Right renal pelvis (tissue), 4 donors: Measurements from ENCODE around the gene CFAP77. TPM values are rescaled to one million over a fixed set of nuclear protein-coding genes. Genes with fewer than 3 reads are reported as not detected.

Experiments used
- DNase-seq, 4 donors: peaks; one replicate each; pipeline ENCODE4 v3.0.0-alpha.2; 2013; ENCODE audit warnings: low read depth in 4 of 4, low spot score in 3 of 4, missing footprints in 1 of 4
- polyA plus RNA-seq, 4 donors: library from polyadenylated mRNA; unstranded; fragments of 120-200 nt; gene quantifications; one replicate each; pipeline ENCODE4 v1.2.1, GENCODE V29; 2013; ENCODE audit not compliant: insufficient read length in 4 of 4

The CFAP77 gene
- polyA plus RNA-seq, 4 donors: 0.79 to 2.0 (median 0.91) TPM

DNA sequence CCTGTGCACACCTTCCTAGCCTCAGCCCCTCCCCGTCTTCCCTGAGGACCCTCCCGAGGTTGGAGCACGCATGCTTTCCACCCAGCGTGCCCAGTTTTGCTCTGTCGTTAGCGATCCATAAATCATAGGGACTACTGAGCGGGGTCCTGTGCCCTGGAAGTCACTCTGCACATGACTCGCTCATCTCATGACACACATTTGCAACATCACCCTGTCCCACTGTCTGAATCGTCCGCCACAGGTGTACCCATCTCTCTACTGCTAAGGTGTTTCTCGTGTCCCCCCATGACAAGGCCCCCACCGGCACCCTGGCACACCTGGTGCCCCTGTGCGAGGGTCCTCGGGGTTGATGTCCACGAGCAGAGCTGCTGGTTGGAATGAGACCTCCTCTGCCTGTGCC, 103.4 kb downstream of the CFAP77 start:
- no peak for DNase-seq

DNA sequence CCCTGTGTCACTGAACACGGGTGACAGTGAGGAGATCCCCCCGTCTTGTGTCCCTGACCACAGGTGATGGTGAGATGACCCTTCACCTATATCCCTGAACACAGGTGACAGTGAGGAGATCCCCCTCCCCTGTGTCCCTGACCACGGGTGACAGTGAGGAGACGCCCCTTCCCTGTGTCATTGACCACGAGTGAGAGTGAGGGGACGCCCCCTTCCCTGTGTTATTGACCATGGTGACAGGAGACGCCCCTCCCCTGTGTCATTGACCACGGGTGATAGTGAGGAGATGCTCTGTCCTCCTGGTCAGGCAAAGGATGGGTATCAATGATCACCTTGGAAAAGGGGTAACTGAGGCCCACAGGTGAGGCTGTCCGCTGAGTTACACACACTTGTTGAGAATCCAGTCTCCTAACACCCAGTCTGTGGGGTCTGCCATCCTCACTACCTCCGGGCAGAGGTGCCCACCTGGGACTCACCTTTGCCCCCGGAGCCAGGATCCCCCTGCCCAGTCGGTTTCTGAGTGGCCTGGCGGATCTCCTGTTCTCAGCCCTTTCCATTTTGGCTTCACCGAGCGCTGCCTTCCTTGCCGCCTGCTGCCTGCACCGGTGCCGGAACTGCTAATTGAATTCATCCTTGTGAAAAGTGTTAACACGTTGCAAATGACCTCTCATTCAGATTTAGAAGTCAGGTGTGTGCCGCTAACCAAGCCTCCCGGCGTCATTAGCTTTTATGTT, 104.2 kb downstream of the CFAP77 start:
- DNase-seq: no peak

DNA sequence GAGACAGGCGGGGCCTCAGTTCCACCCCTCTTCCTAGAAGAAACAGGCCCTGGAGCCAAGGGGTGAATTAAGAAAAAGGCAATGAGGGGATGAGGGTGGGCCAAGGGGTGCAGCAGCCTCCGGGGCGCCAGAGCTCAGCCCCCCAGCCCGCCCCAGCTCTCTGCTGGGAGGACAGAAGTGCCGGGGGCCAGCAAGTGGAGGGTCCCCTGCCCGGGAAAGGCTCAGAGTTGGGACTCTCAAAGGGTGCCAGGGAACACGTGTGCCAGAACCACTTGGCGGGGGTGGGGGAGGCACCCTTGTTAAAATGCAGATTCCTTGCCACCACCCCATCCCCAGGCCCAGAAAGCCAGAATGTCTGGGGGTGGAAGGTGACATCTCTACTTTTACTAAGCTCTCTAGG, 104.8 kb downstream of the CFAP77 start:
- DNase-seq: no peak

DNA sequence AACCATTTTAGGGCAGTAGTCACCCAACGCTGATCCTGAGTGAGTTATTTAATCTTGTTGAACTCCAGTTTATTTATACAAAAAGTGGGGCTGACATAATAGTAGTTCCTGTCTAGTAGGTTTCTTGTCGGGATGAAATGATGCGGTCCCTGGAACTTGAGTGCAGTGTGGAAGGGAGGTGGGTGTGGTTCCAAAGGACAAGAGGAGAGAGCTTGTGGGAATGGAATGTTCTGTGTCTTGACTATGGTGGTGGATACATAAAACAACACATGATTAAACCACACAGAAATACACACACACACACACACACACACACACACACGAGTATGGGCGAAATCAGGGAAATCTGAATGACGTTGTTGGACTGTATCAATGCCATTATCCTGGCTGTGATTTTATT, 106.3 kb downstream of the CFAP77 start:
- no peak for DNase-seq

DNA sequence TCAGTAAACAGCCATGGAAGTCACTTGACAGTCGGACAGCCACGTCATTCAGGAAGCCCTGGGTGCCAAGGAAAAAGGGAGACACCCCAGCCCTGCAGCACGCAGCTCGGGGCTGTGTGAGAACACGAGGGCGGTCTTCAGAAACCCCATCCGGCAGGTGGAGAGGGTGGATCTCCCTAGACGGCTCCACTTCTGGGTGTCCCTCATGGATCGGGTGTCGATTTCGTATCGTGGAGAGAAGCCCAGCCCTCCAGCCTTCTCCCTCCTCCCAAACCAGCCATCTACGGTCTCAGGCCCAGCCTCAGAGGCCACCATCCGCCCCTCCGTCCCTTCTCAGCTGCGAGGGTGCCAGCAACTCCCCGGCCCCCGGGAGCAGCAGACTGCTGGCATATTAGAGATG, 106.9 kb downstream of the CFAP77 start:
- no peak for DNase-seq

DNA sequence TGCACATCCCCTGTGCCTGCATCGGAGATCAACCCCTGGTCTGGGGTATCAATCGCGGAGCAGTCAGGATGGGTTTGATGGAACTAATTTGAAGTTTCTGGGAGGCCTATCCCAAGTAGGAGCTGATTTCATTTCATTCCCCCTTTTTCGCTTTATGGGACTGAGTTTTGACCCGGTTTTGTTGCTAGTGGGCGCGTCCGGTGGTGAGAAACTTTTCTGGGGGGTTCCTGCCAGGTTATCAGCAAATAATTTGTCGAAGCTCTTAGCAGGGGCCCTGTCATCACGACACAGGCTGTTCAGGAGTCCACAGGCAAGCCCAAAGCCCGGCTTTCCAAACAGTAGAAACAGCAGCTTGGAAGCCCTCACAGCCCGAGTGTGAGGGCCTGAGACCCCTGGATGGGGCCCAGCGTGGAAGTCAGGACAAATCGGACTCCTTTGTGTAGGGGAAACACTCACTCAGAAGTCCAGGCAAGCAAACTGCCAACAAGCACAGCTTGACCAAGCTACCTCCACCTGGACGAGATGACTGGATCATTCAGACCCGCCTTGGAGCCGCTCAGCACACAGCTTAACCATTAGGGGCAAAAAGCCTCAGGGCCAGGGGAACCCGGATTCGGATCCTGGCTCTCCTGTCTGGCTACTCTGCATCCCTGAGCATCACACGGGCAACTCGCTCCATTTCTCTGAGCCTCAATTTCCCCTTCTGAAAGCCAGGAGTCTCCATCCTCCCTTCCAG, 108.0 kb downstream of the CFAP77 start:
- DNase-seq: no peak

DNA sequence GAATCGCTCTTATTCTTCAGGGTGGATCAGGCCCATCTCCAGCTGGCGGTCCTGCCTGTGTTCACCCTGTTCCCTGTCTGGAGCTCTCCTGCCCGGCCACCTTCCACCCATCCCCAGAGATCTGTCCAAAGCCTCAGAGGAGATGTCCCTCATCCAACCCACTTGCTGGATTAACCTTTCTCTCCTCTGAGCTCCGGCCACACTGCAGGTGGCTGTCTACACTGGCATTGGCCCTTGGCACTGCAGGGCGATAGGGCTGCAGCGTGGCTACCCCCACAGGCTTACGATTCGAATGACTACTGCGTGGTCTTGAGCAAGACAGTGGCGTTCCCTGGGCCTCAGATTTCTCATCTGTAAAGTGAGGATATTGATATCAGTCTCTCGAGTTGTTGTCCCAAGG, 108.6 kb downstream of the CFAP77 start:
- DNase-seq: no peak

DNA sequence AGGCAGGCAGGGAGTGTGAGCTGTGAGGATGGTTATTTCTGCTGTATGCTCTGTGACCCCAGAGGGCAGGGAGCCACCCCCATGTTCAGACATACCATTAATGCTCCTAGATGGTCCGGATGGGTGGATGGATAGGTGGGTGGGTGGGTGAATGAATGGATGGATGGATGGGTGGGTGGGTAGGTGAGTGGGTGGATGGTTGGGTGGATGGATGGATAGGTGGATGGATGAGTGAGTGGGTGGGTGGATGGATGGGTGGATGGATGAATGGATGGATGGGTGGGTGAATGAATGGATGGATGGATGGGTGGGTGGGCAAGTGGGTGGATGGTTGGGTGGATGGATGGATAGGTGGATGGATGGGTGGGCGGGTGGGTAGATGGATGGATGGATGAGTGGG, 109.0 kb downstream of the CFAP77 start:
- DNase-seq: no peak

DNA sequence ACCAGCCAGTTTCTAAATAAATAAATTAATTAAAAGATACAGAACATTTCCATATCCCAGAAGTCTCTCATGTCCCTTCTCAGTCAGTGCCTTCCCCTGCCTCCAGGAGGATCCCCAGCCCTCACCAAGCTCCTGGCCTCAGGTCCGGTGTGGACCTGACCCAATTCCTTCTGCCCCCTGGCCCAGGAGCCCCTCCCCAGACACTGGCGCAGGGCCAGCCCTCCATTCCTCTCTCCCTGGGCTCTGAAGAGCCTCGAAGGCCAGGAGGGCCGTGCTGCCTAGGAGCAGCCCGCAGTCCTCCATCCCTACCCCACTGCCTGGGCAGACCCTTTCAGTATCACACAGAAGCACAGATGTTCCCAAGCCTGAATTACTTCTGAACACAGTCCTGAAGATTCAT, 110.6 kb downstream of the CFAP77 start:
- DNase-seq: no peak

DNA sequence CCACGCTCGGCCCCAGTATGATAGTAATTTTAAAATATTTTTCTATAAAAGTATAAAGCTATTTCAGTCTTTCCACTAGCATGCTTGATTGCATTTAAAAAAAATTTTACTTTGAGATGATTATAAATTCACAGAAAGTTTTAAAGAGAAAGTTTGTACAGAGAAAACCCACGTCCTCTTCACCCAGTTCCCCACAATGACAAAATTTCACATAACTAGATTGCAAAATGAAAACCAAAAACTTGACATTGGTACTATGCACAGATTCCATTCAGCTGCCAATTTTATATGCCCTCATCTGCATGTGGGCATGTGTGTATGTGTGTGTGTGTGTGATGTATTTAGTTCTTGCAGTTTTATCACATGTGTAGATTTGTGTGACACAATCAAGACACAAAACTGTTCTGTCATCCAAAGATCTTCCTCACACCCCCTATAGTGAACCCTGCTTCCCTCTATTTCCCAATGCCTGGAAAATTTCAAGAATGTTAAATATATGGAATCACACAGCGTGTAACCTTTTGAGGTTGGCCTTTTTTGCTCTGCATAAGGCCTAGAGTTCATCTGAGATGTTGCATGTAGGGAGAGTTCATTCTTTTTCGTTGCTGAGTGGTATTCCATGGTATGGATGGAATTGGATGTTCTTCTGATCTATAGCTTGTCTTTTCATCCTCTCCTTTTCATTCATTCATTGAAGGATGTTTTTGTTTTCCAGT, 115.5 kb downstream of the CFAP77 start:
- no peak for DNase-seq

DNA sequence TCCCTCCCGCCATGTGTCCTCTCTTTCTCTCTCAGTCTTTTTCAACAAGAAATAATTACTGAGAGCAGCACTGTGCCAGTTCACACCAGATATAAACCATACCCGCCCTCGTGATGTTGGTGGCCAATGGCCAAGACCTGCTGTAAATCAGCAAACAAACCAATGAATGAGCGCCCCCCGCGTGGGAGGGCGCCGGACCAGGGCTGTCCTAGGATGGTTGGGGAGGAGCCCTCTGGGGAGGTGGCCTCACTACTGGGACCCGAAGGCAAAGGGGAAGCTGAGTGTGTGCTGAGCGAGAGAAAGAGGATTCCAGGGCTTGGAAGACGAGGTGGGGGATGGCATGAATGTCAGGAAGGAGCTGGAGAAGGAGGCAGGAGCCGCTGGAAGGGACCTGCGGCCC, 121.2 kb downstream of the CFAP77 start:
- no peak for DNase-seq

DNA sequence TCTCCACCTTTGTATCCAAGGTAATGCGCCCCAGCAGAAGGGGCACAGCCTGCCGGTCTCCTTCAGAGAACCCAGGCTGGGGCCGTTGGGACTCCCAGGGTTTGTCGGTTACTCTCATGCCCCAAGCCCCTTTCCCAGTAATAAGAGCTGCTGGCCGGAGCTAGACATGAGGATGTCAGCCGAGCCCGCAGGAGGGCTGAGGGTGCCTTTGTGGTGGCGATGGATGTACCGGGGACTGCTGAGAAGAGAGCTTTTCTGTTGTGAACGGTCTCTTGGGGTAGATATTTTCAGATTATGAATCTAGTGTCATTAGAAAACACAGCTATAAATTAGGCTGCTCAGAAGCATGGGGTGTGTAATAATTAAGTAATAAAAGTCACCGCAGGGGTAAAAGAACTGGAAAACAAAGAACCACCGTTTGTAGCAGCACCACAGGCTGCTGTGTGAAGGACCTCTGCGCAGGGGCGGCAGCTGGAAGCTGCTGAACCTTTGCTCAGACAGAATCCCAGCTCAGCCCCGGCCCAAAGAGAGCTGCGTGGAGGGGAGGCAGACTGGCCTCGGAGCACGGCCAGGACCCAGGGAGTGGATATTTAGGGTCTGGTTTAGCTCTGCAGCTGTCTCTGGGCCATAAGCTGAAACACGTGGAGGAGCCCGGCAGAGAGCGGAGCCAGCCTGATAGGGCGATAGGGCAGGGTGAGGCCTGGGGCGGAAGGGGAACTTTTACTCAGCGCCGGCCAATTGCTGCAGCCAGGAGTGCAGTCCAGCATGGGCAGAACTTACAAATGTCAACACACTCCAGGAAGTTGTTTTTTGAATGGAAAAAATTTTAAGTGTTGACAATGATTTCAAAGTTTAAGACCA, 121.9 kb downstream of the CFAP77 start:
- DNase-seq: no peak

DNA sequence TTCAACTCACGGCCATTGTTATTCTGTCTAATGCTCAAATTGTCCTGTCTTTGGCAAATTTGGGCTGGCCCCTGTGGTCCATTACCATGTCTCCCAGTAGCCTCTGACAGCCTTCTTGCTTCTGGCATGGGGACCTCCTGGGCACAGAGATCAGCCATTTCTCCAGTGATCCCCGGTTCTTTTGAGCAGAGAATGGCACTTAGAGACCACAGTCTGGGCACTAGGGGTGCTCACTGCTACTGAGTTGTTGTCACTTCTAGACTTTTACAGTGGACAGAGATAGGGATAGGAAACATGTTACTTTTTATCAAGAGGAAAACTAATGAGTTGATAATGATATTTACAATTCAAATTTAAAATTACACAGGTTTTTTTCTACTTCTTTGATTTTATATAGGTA, 124.8 kb downstream of the CFAP77 start:
- DNase-seq: no peak

DNA sequence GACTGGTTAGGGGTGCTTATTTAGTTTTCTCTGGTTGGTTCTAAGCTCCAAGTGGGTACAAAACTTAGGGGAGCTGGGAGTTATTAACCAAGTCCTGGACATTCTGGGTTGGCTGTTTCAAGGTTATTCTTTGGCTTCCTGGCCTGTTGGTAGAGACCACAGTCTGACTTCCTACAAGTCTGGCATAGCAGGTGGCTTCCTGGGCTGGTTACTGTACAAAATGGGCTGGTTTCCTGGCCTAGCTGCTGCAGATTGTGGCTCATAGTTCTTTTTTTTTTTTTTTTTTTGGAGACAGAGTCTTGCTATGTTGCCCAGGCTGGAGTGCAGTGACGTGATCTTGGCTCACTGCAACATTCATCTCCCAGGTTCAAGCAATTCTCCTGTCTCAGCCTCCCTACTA, 126.1 kb downstream of the CFAP77 start:
- DNase-seq: no peak

DNA sequence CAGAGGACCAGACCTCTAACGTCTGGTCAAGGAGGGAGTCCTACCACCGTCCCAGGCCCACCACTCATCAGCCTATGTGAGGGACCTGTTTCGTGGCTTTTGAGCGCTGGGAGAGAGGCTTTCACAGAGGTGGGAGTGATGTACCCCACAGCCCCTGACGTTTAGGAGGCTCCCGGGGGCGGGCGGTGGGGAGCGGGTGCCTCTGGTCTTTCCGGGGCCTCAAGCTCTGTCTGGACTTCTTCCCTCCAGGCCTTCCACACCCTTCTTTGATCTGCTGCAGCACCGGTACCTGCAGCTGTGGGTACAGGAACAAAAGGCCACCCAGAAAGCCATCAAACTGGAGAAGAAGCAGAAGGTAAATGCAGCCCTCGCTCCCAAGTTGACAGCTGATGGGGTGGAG, 127.3 kb downstream of the CFAP77 start:
- no peak for DNase-seq

DNA sequence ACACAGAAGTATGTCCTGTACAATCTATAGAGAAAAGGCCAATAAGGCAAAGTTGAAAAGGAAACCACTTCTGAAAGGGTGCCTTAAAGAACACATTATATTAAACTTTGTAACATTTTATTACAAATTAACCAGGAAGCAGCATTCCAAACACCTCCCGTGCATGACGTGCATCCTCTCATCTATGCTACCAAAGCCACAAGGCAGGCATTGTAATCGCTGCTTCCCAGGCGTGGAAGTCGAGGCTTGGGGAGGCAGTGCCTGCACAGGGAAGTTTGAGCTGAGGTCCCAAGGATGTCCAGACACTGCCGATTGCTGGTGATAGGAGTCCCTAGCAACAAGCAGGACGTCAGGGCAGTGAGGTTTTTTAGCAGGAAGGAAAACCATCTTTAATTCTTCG, 128.1 kb downstream of the CFAP77 start:
- no peak for DNase-seq

DNA sequence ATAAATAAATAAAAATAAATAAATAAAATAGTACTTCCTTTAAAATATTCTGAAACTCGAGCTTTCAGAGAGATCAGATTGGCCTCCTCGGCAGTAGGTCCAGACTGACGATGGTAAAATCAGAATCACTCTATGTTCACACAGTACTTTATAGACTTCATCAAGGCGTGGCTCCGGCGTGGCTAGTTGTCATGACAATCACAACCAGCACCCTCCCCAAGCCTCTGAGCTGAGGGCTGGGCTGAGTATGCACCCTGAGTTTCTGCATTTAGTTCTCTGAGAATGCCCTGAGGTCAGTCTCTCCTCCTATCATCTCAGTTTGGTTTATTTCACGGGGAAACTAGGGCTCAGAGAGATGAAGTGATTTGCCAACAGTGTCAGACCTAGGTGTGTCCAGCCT, 129.1 kb downstream of the CFAP77 start:
- no peak for DNase-seq

DNA sequence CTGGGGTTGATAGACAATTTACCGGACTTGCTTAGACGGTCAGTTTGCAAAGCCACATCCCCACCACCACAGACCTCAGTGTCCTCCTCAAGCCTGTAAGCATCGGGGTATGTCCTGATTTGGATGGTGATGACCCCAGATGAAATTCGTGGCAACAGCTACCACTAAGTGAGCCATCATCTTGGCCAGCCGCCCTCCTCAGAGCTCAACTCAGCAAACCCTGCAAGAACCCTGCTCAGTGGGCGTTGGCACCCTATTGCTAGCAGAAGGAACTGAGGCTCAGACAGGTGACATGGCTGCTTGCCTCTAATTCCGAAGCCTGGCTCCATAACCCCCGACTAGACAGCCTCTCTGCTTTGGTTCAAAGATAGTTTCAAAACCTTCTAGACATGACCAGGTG, 131.0 kb downstream of the CFAP77 start:
- DNase-seq: no peak

DNA sequence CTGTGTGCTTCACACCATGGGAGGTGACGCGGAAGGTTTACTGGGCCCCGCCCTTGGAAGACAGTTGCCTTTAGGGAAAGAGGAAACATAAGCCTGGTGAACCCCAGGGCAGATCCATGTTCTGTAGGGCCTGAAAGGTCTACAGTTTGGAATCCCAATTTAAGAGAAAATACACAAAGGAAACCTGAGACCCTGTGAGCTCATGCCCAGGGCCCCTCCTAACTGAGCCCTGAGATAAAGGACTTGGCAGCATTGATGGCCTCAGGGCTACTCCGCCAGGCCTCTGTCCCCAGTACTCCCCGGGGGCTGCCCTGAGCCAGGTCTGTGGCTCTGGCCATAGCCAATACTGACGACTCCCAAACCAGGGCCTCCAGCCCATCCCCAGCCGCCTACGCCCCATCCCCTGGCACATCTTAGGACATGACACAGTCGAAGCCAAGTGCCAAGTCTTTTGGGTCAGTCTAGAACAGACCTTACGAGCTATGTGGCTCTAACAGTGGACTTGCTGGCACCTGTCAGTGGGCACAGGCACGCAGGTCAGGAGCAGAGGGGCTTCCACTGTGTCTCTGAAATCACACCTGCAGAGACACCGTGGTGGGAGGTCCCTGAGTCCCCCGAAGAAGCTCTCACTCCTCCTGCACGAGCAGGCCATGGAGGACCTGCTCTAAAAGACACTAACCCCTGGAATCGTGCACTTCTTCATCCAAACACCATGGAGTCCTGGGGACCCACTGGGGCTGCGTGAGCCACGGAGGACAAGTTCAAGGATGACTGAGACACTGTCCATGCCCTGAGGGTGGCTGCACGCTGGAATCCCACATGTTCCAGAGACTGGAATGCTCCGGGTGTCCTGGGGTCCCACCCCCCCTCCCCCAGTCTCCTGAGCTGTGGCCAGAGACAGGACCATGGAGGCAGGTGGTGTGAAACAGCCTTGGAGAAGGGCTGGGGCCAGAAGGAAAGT, 132.1 kb downstream of the CFAP77 start:
- DNase-seq: no peak

DNA sequence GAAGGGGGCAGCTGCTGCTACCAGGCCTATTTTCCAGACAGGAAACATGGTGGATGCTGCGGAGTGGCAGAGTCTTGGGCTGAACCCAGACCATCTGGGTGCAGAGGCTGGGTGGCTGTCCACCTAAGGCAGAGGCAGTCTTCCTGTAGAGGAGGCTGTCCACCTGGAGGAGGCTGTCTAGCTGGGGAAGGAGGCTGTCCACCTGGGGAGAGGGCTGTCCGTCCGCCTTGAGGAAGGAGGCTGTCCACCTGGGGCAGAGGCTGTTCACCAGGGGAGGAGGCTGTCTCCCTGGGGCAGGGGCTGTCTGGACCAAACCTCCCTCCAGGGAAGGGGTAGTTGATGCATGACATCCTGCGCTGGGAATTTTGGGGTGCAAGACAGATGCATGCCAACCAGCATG, 133.2 kb downstream of the CFAP77 start:
- DNase-seq: no peak
